Right atrium auricular region (tissue), 2 donors: Measurements from ENCODE around the gene INS. TPM values are rescaled to one million over a fixed set of nuclear protein-coding genes. Genes with fewer than 3 reads are reported as not detected.

Source experiments
- DNase-seq: peaks from one replicate; pipeline ENCODE4 v3.0.0-alpha.2; 2019; ENCODE audit warnings: low spot score
- H3K27ac ChIP-seq, 2 donors: fragments of 200-600 bp; sonication (generic); 1 replicate in 1 of 2; 2 replicates in 1 of 2; pipeline ENCODE4 v1.5.1; 2016 to 2019
- H3K27me3 ChIP-seq, 2 donors: fragments of 200-600 bp; sonication (generic); one replicate each; pipeline versions ENCODE4 v1.5.1 to v1.6.0; 2017 to 2019
- H3K36me3 ChIP-seq: fragments of 200-600 bp; sonication (generic); one replicate; pipeline ENCODE4 v1.5.1; 2016
- H3K4me1 ChIP-seq, 2 donors: fragments of 200-600 bp; sonication (generic); one replicate each; pipeline versions ENCODE4 v1.5.1 to v1.6.0; 2017 to 2019
- H3K4me3 ChIP-seq, 2 donors: fragments of 200-600 bp; sonication (generic); 1 replicate in 1 of 2; 2 replicates in 1 of 2; pipeline ENCODE4 v1.5.1; 2017 to 2019; ENCODE audit warnings: mild to moderate bottlenecking in 1 of 2, moderate library complexity in 1 of 2
- H3K9me3 ChIP-seq, 2 donors: fragments of 200-600 bp; sonication (generic); one replicate each; pipeline ENCODE4 v1.5.1; 2019
- total RNA-seq, 2 donors: library from RNA; depleted of rRNA; stranded (reverse); fragments of >200 nt; gene quantifications; one replicate each; pipeline ENCODE4 v1.1.0, GENCODE V29; 2016
- TF ChIP-seq, protein P1 (sequence below), 2 donors: fragments of 200-600 bp; sonication (generic); IDR thresholded peaks; one replicate each; pipeline ENCODE4 v1.5.1; 2019; ENCODE audit warnings: antibody characterized with exemption in 2 of 2

INS gene
- total RNA-seq, 2 donors from 2014 or later = not detected

DNA sequence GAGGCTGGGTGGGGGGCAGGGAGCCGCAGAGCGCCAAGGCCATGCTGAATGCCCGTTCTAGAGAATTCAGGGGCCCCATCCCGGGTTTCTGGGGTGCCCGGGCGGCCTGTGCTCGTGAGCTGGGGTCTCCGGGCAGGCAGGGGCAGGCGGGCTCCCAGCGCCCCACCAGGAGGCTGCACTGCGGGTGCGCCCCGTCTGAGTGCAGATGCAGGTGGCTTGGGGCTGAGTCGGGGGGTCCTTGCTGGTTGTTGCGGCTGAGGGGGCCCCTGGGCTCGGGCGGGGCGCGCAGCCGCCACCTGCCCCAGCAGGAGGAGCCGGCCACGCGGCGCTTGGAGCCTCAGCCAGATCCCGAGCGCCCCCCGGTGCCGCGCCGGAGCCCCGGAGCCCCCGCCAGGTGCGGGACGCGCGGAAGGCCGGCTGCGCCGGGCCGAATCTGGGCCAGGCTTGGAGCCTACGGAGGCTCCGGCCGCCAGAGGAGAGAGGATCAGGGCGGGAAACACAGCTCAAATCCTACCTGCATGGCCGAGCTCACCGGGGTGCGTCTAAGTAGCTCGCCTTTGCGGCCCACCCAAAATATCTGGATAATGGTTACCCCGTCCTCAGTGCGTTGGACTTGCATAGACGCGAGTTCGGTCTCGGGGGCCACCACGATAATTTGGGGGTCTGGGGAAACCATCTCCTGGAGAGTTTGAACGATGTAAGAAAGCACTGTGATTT, 21.2 kb downstream of the INS start:
- Histone ChIP-seq H3K9me3 (no peaks in the 10 kb centered on the region), H3K27ac (no peak overlapping the region), H3K4me1 (peaks cover 0 to 40% of the 10 kb centered on the region in 2 donors), H3K27me3 (peaks cover 11 to 43% of the 10 kb centered on the region in 2 donors), H3K4me3 (peak overlapping the region in 1 of 2 donors; percentile 30), H3K36me3 (no peaks in the 10 kb centered on the region)
- no peak for DNase-seq
- TF ChIP-seq, protein P1, sequence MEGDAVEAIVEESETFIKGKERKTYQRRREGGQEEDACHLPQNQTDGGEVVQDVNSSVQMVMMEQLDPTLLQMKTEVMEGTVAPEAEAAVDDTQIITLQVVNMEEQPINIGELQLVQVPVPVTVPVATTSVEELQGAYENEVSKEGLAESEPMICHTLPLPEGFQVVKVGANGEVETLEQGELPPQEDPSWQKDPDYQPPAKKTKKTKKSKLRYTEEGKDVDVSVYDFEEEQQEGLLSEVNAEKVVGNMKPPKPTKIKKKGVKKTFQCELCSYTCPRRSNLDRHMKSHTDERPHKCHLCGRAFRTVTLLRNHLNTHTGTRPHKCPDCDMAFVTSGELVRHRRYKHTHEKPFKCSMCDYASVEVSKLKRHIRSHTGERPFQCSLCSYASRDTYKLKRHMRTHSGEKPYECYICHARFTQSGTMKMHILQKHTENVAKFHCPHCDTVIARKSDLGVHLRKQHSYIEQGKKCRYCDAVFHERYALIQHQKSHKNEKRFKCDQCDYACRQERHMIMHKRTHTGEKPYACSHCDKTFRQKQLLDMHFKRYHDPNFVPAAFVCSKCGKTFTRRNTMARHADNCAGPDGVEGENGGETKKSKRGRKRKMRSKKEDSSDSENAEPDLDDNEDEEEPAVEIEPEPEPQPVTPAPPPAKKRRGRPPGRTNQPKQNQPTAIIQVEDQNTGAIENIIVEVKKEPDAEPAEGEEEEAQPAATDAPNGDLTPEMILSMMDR (IDR thresholded peaks at IDR 0.05) = peak in 1 of 2 donors; percentile 10

DNA sequence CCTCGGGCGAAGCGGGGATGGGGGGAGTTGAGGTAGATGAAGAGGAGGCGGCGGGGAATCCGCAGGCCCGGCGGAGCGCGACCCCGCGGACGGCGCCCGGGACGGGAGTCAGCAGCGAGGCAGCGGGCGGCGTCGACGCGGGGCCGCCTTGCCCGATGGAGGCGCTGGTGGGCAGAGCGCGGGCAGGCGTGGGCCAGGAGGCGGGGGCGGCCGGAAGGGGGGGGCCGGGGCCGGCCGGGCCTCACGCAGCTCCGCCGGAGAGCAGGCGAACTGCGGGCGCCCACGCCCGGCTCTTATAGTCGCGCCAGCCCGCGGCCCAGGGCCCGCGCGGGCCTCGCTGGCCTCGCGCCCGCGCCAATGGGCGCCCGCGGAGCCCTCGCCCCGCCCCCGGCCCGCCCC, 21.9 kb downstream of the INS start, which contains the start of gene IGF2:
Gene IGF2, minus strand, starts transcription at position 267 of the 399 bp plus-strand sequence. CDS start 3,866 bp downstream, outside the sequence.
- no peak for DNase-seq
- H3K27ac ChIP-seq = peak within 1 kb of the TSS; percentile 23 to 46
- H3K27me3 ChIP-seq = peaks cover 9 to 36% of the 10 kb centered on the region in 2 donors

DNA sequence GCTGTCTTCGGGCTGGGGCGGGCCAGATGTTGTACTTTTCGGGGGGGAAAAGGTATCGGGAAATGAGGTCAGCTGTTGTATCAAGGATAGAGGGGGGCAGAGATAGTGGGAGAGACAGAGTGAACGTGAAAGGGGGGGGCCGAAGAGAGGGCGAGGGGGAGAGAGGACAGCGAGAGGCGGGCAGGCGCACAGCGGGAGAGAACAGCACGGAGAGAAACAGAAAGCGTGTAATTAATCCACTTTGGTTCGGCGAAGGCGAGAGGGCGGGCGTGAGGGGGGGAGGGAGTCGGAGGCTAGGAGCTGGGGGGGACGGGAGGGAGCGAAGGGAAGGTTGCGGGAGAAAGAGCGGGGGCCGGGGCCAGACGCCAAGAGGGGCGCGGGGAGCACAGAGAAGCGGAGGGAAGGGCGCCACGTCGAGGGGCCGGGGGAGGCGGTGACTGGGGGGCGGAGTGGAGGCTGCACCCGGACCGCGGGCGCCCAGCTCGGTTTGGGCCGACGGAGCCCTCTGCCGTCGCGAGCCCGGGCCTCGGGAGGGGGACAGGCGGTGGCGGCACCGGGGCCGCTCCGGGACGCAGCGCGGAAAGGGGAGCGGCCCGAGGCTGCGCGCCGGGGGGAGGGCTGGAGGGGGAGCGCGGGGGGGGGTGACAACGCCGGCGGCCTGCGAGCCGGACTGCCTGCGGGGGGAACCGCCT, 22.4 kb downstream of the INS start:
- no peaks in the 10 kb centered on the region for H3K9me3 ChIP-seq
- peak overlapping the region; percentile 23 to 46 for H3K27ac ChIP-seq
- peaks cover 9 to 31% of the 10 kb centered on the region in 2 donors for H3K27me3 ChIP-seq
- DNase-seq = no peak
- H3K4me3 ChIP-seq = peak overlapping the region; percentile 29 to 50
- H3K36me3 ChIP-seq = no peaks in the 10 kb centered on the region
- TF ChIP-seq, protein P1 (IDR thresholded peaks at IDR 0.05) = no peak
- peaks cover 0 to 28% of the 10 kb centered on the region in 2 donors for H3K4me1 ChIP-seq

More for the DNA sequence above, 21.9 kb downstream of the INS start, which contains the start of gene IGF2:
- H3K36me3 ChIP-seq = no peaks in the 10 kb centered on the region
- TF ChIP-seq, protein P1 (IDR thresholded peaks at IDR 0.05) = peak in 1 of 2 donors; percentile 20
- peak within 1 kb of the TSS; percentile 29 to 50 for H3K4me3 ChIP-seq
- H3K4me1 ChIP-seq = peaks cover 0 to 34% of the 10 kb centered on the region in 2 donors
- H3K9me3 ChIP-seq = no peaks in the 10 kb centered on the region

DNA sequence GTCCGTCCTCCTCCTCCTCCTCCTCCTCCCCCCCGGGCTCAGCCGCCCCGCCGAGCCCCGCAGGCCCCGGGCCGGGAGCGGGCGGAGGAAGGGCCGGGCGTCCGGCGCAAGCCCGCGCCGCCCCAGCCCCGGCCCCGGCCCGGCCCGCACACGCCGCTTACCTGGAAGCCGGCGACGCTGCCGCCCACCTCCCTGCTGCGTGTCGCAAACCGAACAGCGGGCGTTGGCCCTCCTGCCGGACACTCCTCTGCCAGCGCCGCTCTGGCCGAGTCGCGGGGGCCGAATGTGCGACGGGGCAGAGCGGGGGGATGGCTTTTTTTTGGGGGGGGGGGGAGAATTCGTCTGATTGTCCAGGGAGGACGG, 23.0 kb downstream of the INS start:
- H3K9me3 ChIP-seq = no peaks in the 10 kb centered on the region
- peak overlapping the region; percentile 29 to 50 for H3K4me3 ChIP-seq
- H3K36me3 ChIP-seq = no peaks in the 10 kb centered on the region
- TF ChIP-seq, protein P1 (IDR thresholded peaks at IDR 0.05) = no peak
- H3K27me3 ChIP-seq = peaks cover 9 to 25% of the 10 kb centered on the region in 2 donors
- H3K4me1 ChIP-seq = peaks cover 0 to 28% of the 10 kb centered on the region in 2 donors
- H3K27ac ChIP-seq = peak overlapping the region; percentile 23 to 46
- no peak for DNase-seq

DNA sequence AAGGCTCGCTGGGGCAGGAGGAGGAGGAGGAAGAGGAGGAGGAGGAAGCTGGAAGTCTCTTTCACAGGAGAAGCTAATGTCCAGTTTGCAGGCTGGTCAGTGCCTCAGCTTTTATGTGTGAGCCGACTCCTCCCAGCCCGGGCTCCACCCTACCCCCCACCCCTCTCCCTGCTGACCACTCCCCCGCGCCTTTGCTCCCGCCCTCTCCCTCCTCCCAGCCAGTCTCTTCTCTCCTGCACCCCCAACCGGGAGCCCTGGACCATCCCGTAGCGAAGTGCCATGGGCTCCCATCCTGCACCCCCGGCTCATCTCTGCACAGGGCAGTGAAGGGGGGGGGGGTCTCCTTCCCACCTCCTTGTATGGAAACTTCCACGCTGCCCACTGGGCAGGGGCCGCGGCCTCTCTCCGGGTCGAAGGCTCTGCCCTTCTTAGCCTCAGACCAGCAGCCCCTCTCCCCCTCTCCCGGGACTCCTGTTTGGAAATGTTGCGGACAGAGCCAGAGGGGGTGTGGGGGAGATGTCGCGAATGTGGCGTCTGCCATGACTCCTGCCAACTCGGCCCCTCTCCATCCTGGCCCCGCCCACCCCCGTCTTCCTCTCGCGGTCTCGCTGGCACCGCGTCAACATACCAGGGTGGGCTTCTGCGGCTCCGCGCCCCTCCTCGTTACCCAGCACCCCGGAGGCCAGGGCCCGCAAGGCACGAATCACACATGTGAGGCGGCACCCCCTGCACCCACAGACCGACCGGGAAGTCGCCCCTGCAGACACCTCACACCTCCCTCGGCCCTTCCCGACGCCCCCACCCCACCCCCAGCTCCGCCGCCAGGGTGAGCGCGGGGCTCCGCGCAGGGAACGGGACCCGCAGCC, 23.6 kb downstream of the INS start:
- Histone ChIP-seq H3K27me3 (peaks cover 8 to 19% of the 10 kb centered on the region in 2 donors), H3K4me3 (peak overlapping the region; percentile 22 to 50), H3K36me3 (no peaks in the 10 kb centered on the region), H3K9me3 (no peaks in the 10 kb centered on the region), H3K27ac (peak overlapping the region in 1 of 2 donors; percentile 42), H3K4me1 (peaks cover 0 to 28% of the 10 kb centered on the region in 2 donors)
- TF ChIP-seq, protein P1 (IDR thresholded peaks at IDR 0.05) = no peak
- peak; percentile 62 for DNase-seq
